SHP77 (cell line): Measurements from ENCODE around the gene FLVCR1.

ENCODE experiments used
- DNase-seq, 2 experiments: peaks; one replicate each; lab custom pipeline; 2025; lab: John Stamatoyannopoulos, UW

The FLVCR1 gene

GRCh38 chr1:212945463-212946160, 87.5 kb downstream of the FLVCR1 start:
- DNase-seq = no peak

- DNase-seq = no peak
Measured at GRCh38 chr1:212946872-212947271, 88.8 kb downstream of the FLVCR1 start.
